HG03280 (cell line): ENCODE results near the gene ZNF675.
"Not testable (repeated sequence)": the region's sequence is repeated elsewhere in the genome, so short reads cannot be mapped to it uniquely, and the experiment has no call there.

ENCODE experiments used
- ATAC-seq: cut with Tn5 transposase; IDR thresholded peaks from one replicate; pipeline ENCODE4 v1.9.1; 2021; ENCODE audit warnings: mild to moderate bottlenecking, moderate library complexity; ENCODE audit not compliant: unreplicated experiment

Gene ZNF675

GRCh38 chr19:23686621-23687423 lies at the start of gene ZNF675:
Gene ZNF675 (minus strand): TSS chr19:23687212. CDS start chr19:23687033, 179 bp downstream.
- ATAC-seq: peak; percentile 98

GRCh38 chr19:23730729-23731465 lies 43.9 kb upstream of the ZNF675 start:
- ATAC-seq: not testable (repeated sequence)

- not testable (repeated sequence) for ATAC-seq
Observed at GRCh38 chr19:23724161-23724560, 37.1 kb upstream of the ZNF675 start.

- ATAC-seq: no peak
Observed at GRCh38 chr19:23718802-23719201, 31.8 kb upstream of the ZNF675 start.

- no peak for ATAC-seq
Observed at GRCh38 chr19:23716792-23717191, 29.8 kb upstream of the ZNF675 start.

- ATAC-seq: no peak
Observed at GRCh38 chr19:23709347-23709746, 22.3 kb upstream of the ZNF675 start.

- ATAC-seq: no peak
Observed at GRCh38 chr19:23706657-23707056, 19.6 kb upstream of the ZNF675 start.

- ATAC-seq: no peak
Observed at GRCh38 chr19:23699521-23699860, 12.5 kb upstream of the ZNF675 start.

GRCh38 chr19:23698711-23699520 lies 11.9 kb upstream of the ZNF675 start:
- ATAC-seq: no peak

- not testable (repeated sequence) for ATAC-seq
Observed at GRCh38 chr19:23692937-23693336, 5.9 kb upstream of the ZNF675 start.

GRCh38 chr19:23673132-23673531 lies 13.9 kb downstream of the ZNF675 start:
- ATAC-seq: no peak

GRCh38 chr19:23668606-23669005 lies 18.4 kb downstream of the ZNF675 start:
- ATAC-seq: not testable (repeated sequence)

- ATAC-seq: no peak
Observed at GRCh38 chr19:23665651-23666410, 21.2 kb downstream of the ZNF675 start.

GRCh38 chr19:23649817-23650216 lies 37.2 kb downstream of the ZNF675 start:
- not testable (repeated sequence) for ATAC-seq
